OCI-M1 (cell line): ENCODE measurements around the gene THBS1.

Experiments
- DNase-seq: peaks from one replicate; lab custom pipeline; 2025; lab: John Stamatoyannopoulos, UW

Gene THBS1

GRCh38 chr15:39589193-39589814 lies 8.4 kb downstream of the THBS1 start:
- DNase-seq: no peak

DNA sequence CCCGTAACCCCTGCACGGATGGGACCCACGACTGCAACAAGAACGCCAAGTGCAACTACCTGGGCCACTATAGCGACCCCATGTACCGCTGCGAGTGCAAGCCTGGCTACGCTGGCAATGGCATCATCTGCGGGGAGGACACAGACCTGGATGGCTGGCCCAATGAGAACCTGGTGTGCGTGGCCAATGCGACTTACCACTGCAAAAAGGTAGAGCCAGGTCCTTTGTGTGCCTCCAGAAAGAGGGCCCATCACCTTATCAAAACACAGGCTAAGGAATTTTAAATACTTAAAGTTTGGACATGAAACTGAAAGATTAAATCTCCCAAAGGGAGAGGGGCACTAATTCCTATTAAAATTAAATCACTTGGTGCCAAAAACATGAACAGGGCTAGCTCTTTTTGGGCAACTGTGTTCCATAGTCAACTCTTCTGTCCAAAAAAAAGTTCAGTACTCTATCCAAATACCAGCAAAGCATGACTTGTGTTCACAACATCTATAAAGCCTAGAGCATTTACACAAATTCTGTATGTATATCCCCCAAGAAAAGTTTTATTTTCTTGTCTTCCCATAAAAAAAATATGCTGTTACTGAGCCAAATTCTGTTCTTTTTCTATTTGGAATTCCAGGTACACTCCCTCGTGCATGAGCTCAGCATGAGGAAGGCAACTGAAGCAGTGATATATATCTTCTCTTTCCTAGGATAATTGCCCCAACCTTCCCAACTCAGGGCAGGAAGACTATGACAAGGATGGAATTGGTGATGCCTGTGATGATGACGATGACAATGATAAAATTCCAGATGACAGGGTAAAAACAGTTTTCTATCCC lies 9.2 kb downstream of the THBS1 start:
- DNase-seq: no peak

GRCh38 chr15:39591141-39591895 lies 10.4 kb downstream of the THBS1 start:
- no peak for DNase-seq

DNA sequence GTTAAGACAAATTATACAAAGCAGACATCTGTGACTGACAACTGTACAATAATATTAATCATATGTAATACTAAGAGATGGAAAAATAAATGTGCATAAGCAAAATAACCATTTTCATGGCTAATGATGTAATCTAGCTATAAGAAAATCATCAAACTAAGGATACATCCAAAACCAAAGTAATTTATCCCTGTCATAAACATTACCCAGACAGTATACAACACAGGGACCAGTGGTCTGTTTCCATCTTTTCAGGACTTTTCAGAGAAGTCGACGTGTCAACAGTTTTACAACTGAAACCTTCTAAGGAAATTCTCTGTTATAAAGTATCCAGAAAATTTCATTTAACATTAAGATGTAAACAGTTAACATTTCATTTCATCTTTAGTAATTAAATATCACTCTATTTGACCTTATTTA lies 11.0 kb downstream of the THBS1 start:
- no peak for DNase-seq

GRCh38 chr15:39592500-39592899 lies 11.6 kb downstream of the THBS1 start:
- no peak for DNase-seq

- no peak for DNase-seq
These were observed 12.3 kb downstream of the THBS1 start for GRCh38 chr15:39593071-39593655.

- DNase-seq: no peak
These were observed 13.0 kb downstream of the THBS1 start for GRCh38 chr15:39593656-39594445.

GRCh38 chr15:39594446-39595337 lies 13.8 kb downstream of the THBS1 start:
- DNase-seq: no peak

- no peak for DNase-seq
These were observed 14.7 kb downstream of the THBS1 start for GRCh38 chr15:39595338-39596221.

- no peak for DNase-seq
These were observed 15.6 kb downstream of the THBS1 start for GRCh38 chr15:39596358-39597051.

DNA sequence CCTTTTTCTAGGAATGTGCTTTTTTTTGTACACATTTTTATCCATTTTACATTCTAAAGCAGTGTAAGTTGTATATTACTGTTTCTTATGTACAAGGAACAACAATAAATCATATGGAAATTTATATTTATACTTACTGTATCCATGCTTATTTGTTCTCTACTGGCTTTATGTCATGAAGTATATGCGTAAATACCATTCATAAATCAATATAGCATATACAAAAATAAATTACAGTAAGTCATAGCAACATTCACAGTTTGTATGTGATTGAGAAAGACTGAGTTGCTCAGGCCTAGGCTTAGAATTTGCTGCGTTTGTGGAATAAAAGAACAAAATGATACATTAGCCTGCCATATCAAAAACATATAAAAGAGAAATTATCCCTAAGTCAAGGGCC lies 16.5 kb downstream of the THBS1 start:
- DNase-seq: no peak

DNA sequence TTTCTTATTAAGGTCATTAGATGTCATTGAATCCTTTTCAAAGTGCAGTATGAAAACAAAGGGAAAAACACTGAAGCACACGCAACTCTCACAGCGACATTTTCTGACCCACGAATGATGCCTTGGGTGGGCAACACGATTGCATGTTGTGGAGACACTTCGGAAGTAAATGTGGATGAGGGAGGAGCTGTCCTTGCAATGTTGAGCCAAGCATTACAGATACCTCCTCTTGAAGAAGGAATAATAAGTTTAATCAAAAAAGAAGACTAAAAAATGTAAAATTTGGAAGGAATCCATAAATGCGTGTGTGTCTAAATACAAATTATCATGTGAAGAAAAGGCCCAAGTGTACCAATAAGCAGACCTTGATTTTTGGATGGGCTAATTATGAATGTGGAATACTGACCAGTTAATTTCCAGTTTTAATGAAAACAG lies 16.9 kb downstream of the THBS1 start:
- no peak for DNase-seq

GRCh38 chr15:39598186-39598850 lies 17.4 kb downstream of the THBS1 start:
- DNase-seq: no peak

DNA sequence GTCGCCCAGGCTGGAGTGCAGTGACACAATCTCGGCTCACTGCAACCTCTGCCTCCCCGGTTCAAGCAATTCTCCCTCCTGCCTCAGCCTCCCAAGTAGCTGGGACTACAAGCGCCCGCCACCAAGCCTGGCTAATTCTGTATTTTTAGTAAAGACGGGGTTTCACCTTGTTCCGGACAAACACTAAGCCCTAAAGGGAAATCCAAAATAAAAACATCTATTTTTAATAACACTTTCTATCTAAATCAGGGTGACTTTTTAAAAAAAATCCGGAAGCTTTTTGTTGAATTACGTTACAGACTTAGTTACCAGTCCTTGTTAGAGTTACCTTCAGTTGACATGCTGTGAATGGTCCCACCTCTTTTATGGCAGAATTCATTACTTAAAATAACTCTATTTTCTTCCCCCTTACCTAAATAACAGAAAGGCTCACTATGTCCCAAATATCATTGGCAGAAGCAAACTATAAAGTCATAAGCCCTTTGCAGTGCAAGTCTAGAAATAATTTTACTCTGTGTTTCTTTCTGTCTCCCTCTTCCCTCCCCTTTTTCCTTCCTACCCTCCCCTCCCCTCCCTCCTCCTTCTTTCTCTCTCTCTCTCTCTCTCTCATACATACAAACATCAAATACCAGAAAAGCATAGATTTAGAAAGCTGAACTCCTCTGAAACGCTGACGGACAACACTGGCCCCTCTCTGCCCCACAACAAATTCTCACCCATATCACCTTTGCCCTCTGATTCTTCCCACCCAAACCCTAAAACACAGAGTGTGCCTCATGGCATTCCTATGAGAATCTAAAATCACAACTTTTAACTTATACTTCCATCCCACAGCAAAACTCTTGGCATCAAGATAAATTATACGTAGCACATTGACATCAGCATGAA lies 18.3 kb downstream of the THBS1 start:
- DNase-seq: no peak

- DNase-seq: no peak
These were observed 19.0 kb downstream of the THBS1 start for GRCh38 chr15:39599871-39600270.

- no peak for DNase-seq
These were observed 21.3 kb downstream of the THBS1 start for GRCh38 chr15:39602143-39602542.

DNA sequence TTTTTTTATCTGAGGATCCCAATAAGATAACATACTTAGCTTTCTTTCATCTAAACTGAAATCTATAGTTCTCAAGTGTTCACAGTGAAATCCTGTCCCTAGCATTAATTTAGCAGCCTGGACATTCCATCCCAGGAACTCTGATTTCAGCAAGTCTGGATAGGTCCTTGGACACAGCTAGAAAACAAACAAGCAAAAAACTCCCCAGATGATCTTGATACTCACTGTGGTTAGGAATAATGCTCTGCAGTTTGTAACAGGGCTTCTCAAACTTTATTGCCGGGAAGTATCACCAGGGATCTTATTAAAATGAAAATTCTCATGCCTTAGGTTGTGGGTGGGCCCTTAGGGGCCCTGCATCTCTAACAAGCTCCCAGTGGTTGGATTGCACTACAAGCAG lies 24.3 kb downstream of the THBS1 start:
- DNase-seq: no peak
